Thyroid gland (tissue), 4 donors: ENCODE results near the gene RNF32. TPM values are rescaled to one million over a fixed set of nuclear protein-coding genes. Genes with fewer than 3 reads are reported as not detected.
"Not testable (repeated sequence)": the region's sequence is repeated elsewhere in the genome, so short reads cannot be mapped to it uniquely, and the experiment has no call there.

Experiments used
- DNase-seq, 2 donors: peaks; one replicate each; pipeline ENCODE4 v3.0.0-alpha.2; 2019
- H3K27ac ChIP-seq, 3 donors: fragments of 200-600 bp; sonication (generic); 1 replicate in 2 of 3; 2 replicates in 1 of 3; pipeline ENCODE4 v1.5.1; 2016 to 2019; ENCODE audit warnings: mild to moderate bottlenecking in 1 of 3, moderate library complexity in 1 of 3
- H3K27me3 ChIP-seq: fragments of 200-600 bp; sonication (generic); one replicate; pipeline ENCODE4 v1.5.1; 2019
- H3K36me3 ChIP-seq, 2 donors: fragments of 200-600 bp; sonication (generic); one replicate each; pipeline ENCODE4 v1.5.1; 2016 to 2019
- H3K4me1 ChIP-seq, 2 donors: fragments of 200-600 bp; sonication (generic); one replicate each; pipeline ENCODE4 v1.5.1; 2017 to 2019
- H3K4me3 ChIP-seq, 3 donors: fragments of 200-600 bp; sonication (generic); replicated peaks in 1 of 3; 1 replicate in 2 of 3; 2 replicates in 1 of 3; pipeline ENCODE4 v1.5.1; 2016; ENCODE audit warnings: mild to moderate bottlenecking in 1 of 3
- H3K9me3 ChIP-seq: fragments of 200-600 bp; sonication (generic); one replicate; pipeline ENCODE4 v1.5.1; 2017
- CTCF ChIP-seq, 6 experiments: fragments of 200-600 bp in 3 of 6; fragments of 450-650 bp in 3 of 6; sonication (generic) in 3 of 6; IDR thresholded peaks; one replicate each; pipeline ENCODE4 v1.5.1; 2016 to 2019; ENCODE audit warnings: antibody characterized with exemption in 6 of 6, mild to moderate bottlenecking in 2 of 6, inconsistent platforms in 1 of 6, moderate library complexity in 1 of 6
- POLR2A ChIP-seq, 2 donors: fragments of 450-650 bp; IDR thresholded peaks; one replicate each; pipeline ENCODE4 v1.6.1; 2017; ENCODE audit warnings: antibody characterized with exemption in 2 of 2, mild to moderate bottlenecking in 2 of 2, moderate library complexity in 1 of 2
- WGBS, 2 donors: methylation state at CpG; one replicate each; pipeline ENCODE4 v1.1.5; 2017; 5-methylcytosine and 5-hydroxymethylcytosine counted together
- intact Hi-C: fragments of 100-400 bp; cut with DNase I; formaldehyde crosslinking; loops from one replicate; pipeline ENCODE4 v1.15.1; 2023
- total RNA-seq, 4 donors: library from RNA; depleted of rRNA; stranded (reverse); fragments of >200 nt; gene quantifications; one replicate each; pipeline ENCODE4 v1.2.3, GENCODE V29; 2016

Gene RNF32
- total RNA-seq, 4 donors from 2014 or later: 1.1 to 3.1 (median 1.4) TPM

- 77 to 85% methylated on average over 7 to 14 of the region's 14 CpGs for WGBS, 2 donors
- no peak for DNase-seq
- no peaks in the 10 kb centered on the region for H3K36me3 ChIP-seq
- H3K27ac ChIP-seq: no peak overlapping the region
- no peak overlapping the region for H3K4me3 ChIP-seq
- intact Hi-C loops: no loop called here
- H3K4me1 ChIP-seq: no peaks in the 10 kb centered on the region
- TF ChIP-seq CTCF (IDR thresholded peaks at IDR 0.05) (no peak), POLR2A (IDR thresholded peaks at IDR 0.05) (no peak)
- no peaks in the 10 kb centered on the region for H3K27me3 ChIP-seq
- no peaks in the 10 kb centered on the region for H3K9me3 ChIP-seq
Observed at GRCh38 chr7:156618780-156619367, 21.7 kb upstream of the RNF32 start.

GRCh38 chr7:156619488-156620290 lies 20.9 kb upstream of the RNF32 start:
- H3K27me3 ChIP-seq, H3K27ac ChIP-seq, H3K36me3 ChIP-seq, H3K4me3 ChIP-seq, H3K9me3 ChIP-seq, DNase-seq, intact Hi-C loops, H3K4me1 ChIP-seq: not testable (repeated sequence)
- 90% methylated on average over 13 of the region's 13 CpGs for WGBS, 2 donors

GRCh38 chr7:156620291-156620675 lies 20.3 kb upstream of the RNF32 start:
- DNase-seq: no peak
- Histone ChIP-seq H3K36me3 (no peaks in the 10 kb centered on the region), H3K4me3 (no peak overlapping the region), H3K27me3 (no peaks in the 10 kb centered on the region), H3K4me1 (no peaks in the 10 kb centered on the region), H3K27ac (no peak overlapping the region), H3K9me3 (no peaks in the 10 kb centered on the region)
- intact Hi-C loops: no loop called here
- TF ChIP-seq POLR2A (IDR thresholded peaks at IDR 0.05) (no peak), CTCF (IDR thresholded peaks at IDR 0.05) (no peak)
- WGBS, 2 donors: 83 to 90% methylated on average over 3 of the region's 3 CpGs

- H3K4me1 ChIP-seq: no peaks in the 10 kb centered on the region
- no peaks in the 10 kb centered on the region for H3K9me3 ChIP-seq
- no peaks in the 10 kb centered on the region for H3K36me3 ChIP-seq
- intact Hi-C loops: no loop called here
- no peak for DNase-seq
- TF ChIP-seq POLR2A (IDR thresholded peaks at IDR 0.05) (no peak), CTCF (IDR thresholded peaks at IDR 0.05) (no peak)
- no peak overlapping the region for H3K4me3 ChIP-seq
- no peaks in the 10 kb centered on the region for H3K27me3 ChIP-seq
- no peak overlapping the region for H3K27ac ChIP-seq
Observed at GRCh38 chr7:156621652-156622051, 18.9 kb upstream of the RNF32 start.

- intact Hi-C loops: no loop called here
- TF ChIP-seq CTCF (IDR thresholded peaks at IDR 0.05) (no peak), POLR2A (IDR thresholded peaks at IDR 0.05) (no peak)
Observed at GRCh38 chr7:156625580-156625979, 15.0 kb upstream of the RNF32 start.

More at GRCh38 chr7:156625580-156625979, 15.0 kb upstream of the RNF32 start:
- WGBS, 2 donors: 77 to 84% methylated on average over 2 of the region's 2 CpGs
- Histone ChIP-seq H3K27me3 (no peaks in the 10 kb centered on the region), H3K4me1 (no peaks in the 10 kb centered on the region), H3K36me3 (no peaks in the 10 kb centered on the region), H3K4me3 (no peak overlapping the region), H3K9me3 (no peaks in the 10 kb centered on the region), H3K27ac (no peak overlapping the region)
- no peak for DNase-seq
